Ascending aorta (tissue), 2 donors: ENCODE results near the gene PUM1. TPM values are rescaled to one million over a fixed set of nuclear protein-coding genes. Genes with fewer than 3 reads are reported as not detected.

Experiments used
- DNase-seq, 2 donors: peaks; one replicate each; pipeline ENCODE4 v3.0.0-alpha.2; 2019; ENCODE audit warnings: low spot score in 2 of 2
- H3K27ac ChIP-seq, 2 donors: fragments of 200-600 bp; sonication (generic); one replicate each; pipeline ENCODE4 v1.5.1; 2016 to 2017; ENCODE audit warnings: mild to moderate bottlenecking in 1 of 2
- H3K27me3 ChIP-seq: fragments of 200-600 bp; sonication (generic); one replicate; pipeline ENCODE4 v1.5.1; 2017
- H3K36me3 ChIP-seq, 2 donors: fragments of 200-600 bp; sonication (generic); one replicate each; pipeline ENCODE4 v1.5.1; 2016
- H3K4me1 ChIP-seq, 2 donors: fragments of 200-600 bp; sonication (generic); one replicate each; pipeline ENCODE4 v1.5.1; 2016 to 2017; ENCODE audit warnings: mild to moderate bottlenecking in 1 of 2
- H3K4me3 ChIP-seq, 2 donors: fragments of 200-600 bp; sonication (generic); one replicate each; pipeline ENCODE4 v1.5.1; 2016 to 2017; ENCODE audit warnings: mild to moderate bottlenecking in 1 of 2
- H3K9me3 ChIP-seq, 2 donors: fragments of 200-600 bp; sonication (generic); one replicate each; pipeline ENCODE4 v1.5.1; 2016
- intact Hi-C: fragments of 100-400 bp; cut with DNase I; formaldehyde crosslinking; loops from one replicate; pipeline ENCODE4 v1.15.1; 2023
- total RNA-seq: library from RNA; depleted of rRNA; stranded (reverse); fragments of >200 nt; gene quantifications from one replicate; pipeline ENCODE4 v1.1.0, GENCODE V29; 2016
- TF ChIP-seq, protein P1 (sequence below), 3 experiments: fragments of 200-600 bp in 2 of 3; fragments of 450-650 bp in 1 of 3; sonication (generic) in 2 of 3; IDR thresholded peaks; one replicate each; pipeline ENCODE4 v1.5.1; 2016 to 2019; ENCODE audit warnings: antibody characterized with exemption in 3 of 3, mild to moderate bottlenecking in 1 of 3, moderate library complexity in 1 of 3

PUM1 gene
- total RNA-seq, 1 donor from 2014 or later, result 52.3 TPM

DNA sequence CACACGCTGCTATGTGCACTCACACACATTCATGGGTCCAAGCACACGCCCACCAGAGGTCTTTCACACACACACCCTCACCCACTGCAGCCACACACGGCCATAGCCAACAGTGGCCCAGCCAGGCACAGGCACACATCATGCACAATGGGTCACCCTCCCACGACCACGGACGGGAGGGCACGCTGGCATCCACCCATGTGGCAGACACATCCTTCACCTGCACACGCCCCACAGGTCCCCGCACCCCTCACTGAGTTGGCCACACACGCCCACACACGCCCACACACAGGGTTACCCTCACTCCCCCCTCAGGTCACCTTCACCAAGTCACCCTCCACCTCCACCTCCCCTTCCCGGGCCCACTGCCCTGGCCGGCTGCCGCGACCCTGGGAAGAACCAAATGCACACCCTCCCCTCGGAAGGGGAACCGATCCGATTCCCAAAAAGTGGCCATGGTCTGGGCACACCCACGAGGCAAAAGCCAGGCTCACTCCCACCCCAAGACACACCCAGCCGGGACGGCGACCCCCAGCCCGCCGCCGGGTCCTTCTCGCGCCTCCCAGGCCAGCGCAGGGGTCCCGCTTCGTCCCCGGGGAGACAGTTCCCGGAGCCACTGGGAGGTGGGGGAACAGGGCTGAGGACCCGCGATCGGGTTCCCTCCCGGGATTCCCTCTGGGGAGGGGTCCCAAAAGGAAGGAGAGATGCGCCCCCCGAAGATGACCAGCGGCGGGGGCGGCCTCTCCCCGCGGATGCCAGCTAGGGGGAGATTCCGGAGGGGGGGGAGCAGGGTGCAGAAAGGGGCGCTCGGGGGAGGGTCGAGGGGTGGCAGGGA lies 157.8 kb downstream of the PUM1 start:
- peak overlapping the region; percentile 78 to 93 for H3K27ac ChIP-seq
- TF ChIP-seq, protein P1, sequence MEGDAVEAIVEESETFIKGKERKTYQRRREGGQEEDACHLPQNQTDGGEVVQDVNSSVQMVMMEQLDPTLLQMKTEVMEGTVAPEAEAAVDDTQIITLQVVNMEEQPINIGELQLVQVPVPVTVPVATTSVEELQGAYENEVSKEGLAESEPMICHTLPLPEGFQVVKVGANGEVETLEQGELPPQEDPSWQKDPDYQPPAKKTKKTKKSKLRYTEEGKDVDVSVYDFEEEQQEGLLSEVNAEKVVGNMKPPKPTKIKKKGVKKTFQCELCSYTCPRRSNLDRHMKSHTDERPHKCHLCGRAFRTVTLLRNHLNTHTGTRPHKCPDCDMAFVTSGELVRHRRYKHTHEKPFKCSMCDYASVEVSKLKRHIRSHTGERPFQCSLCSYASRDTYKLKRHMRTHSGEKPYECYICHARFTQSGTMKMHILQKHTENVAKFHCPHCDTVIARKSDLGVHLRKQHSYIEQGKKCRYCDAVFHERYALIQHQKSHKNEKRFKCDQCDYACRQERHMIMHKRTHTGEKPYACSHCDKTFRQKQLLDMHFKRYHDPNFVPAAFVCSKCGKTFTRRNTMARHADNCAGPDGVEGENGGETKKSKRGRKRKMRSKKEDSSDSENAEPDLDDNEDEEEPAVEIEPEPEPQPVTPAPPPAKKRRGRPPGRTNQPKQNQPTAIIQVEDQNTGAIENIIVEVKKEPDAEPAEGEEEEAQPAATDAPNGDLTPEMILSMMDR (IDR thresholded peaks at IDR 0.05), result no peak
- intact Hi-C loops, result loop anchor here (1.0 kb wide), 1 partner anchor 19 kb away; no protein-coding TSS in a partner anchor
- no peaks in the 10 kb centered on the region for H3K9me3 ChIP-seq
- H3K27me3 ChIP-seq, result no peaks in the 10 kb centered on the region
- peaks cover 11 to 24% of the 10 kb centered on the region in 2 donors for H3K4me1 ChIP-seq
- DNase-seq, result peak in 1 of 2 donors; percentile 64
- H3K36me3 ChIP-seq, result no peaks in the 10 kb centered on the region
- H3K4me3 ChIP-seq, result peak overlapping the region; percentile 58 to 89

DNA sequence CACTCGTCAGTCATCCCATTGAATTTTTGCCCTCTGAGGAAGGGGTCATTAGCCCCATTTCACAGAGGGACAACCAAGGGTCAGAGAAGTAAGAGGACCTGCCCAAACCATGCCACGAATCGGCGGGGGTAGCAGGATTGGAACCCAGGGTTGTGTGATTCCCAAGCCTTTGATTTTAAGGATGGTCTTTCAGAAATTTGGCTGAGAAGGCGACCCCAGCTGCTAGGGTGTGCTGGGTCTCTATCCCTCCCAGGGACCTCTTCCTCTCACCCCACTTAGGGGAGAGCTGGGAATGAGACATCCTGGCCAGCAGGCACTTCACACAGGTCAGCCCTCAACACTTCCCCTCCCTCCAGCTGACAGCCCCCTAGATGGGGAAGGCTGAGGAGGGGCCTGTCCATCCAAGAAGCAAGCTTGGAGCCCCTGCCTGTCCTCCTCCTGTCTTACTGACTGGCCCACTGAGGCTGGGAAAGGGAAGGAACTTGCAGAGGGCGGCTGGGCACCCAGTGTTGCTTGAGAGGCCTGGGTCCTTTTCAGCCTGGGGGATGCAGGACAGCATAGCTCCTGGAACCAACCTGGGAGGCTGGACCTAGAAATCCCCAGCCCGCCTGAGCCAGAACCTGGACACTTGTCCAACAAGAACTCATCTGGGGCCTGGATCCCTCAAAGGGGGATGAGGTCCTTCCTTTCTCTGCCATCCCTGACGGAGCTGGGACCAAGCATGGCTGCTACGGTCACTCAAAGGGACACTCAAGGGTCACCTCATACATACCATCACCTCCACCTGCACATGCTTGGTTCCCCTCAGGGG lies 158.7 kb downstream of the PUM1 start:
- peaks cover 19 to 32% of the 10 kb centered on the region in 2 donors for H3K4me1 ChIP-seq
- TF ChIP-seq, protein P1 (IDR thresholded peaks at IDR 0.05), result no peak

DNA sequence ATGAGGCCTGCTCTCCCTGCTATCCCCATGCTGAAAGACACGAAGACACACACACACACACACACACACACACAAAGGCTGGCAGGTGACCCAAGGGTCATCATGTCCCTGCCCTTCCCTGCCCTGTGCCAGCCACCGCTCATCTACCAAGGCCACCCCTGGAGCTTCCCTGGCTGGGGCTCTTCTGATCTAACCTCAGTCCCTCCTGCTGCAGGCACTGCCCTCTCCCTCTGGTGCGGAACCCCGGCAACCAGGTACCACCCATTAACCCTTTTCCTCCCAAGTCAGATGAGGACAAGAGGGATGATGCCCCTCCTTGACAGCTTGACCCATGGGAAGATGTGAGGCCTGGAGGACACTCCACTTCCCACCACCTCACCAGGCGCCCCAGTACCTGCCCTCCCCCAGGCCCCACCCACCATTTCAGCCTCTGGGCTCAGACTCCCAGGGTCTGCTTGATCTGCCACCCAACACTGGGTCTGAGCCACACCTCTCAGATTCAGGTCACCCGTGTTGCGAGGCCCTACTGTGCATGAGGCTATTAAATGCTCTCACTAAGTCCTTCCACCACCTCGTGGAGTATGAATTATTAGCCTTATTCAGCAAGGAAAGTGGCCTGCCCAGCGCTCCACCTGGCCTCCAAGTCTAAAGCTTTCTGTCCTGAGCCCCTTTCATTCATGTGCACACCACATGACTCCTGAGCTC lies 159.4 kb downstream of the PUM1 start:
- Histone ChIP-seq H3K4me1 (peaks cover 19 to 37% of the 10 kb centered on the region in 2 donors), H3K27ac (peak overlapping the region; percentile 78 to 93), H3K9me3 (no peaks in the 10 kb centered on the region), H3K36me3 (no peaks in the 10 kb centered on the region), H3K27me3 (no peaks in the 10 kb centered on the region), H3K4me3 (peak overlapping the region in 1 of 2 donors; percentile 5)
- intact Hi-C loops, result no loop called here
- no peak for DNase-seq
- TF ChIP-seq, protein P1 (IDR thresholded peaks at IDR 0.05), result no peak

More for the DNA sequence above, 158.7 kb downstream of the PUM1 start:
- Histone ChIP-seq H3K4me3 (peak overlapping the region; percentile 58 to 89), H3K27ac (peak overlapping the region; percentile 78 to 93), H3K36me3 (no peaks in the 10 kb centered on the region), H3K27me3 (no peaks in the 10 kb centered on the region), H3K9me3 (no peaks in the 10 kb centered on the region)
- intact Hi-C loops, result loop anchor here (1.0 kb wide), 1 partner anchor 19 kb away; no protein-coding TSS in a partner anchor
- DNase-seq, result peak in 1 of 2 donors; percentile 58

- intact Hi-C loops, result no loop called here
- H3K4me3 ChIP-seq, result no peak overlapping the region
- peaks cover 19 to 41% of the 10 kb centered on the region in 2 donors for H3K4me1 ChIP-seq
- no peak for DNase-seq
- TF ChIP-seq, protein P1 (IDR thresholded peaks at IDR 0.05), result no peak
- peak overlapping the region; percentile 78 to 93 for H3K27ac ChIP-seq
- no peaks in the 10 kb centered on the region for H3K36me3 ChIP-seq
- no peaks in the 10 kb centered on the region for H3K9me3 ChIP-seq
- H3K27me3 ChIP-seq, result no peaks in the 10 kb centered on the region
These were observed 160.1 kb downstream of the PUM1 start for GRCh38 chr1:30905403-30905802.

GRCh38 chr1:30904962-30905335 lies 160.6 kb downstream of the PUM1 start:
- Histone ChIP-seq H3K36me3 (no peaks in the 10 kb centered on the region), H3K4me3 (no peak overlapping the region), H3K9me3 (no peaks in the 10 kb centered on the region), H3K27me3 (no peaks in the 10 kb centered on the region), H3K4me1 (peaks cover 19 to 41% of the 10 kb centered on the region in 2 donors), H3K27ac (peak overlapping the region in 1 of 2 donors; percentile 93)
- DNase-seq, result no peak
- intact Hi-C loops, result no loop called here
- TF ChIP-seq, protein P1 (IDR thresholded peaks at IDR 0.05), result no peak
